ENCODE results near the gene NCS1.

Gene NCS1

DNA sequence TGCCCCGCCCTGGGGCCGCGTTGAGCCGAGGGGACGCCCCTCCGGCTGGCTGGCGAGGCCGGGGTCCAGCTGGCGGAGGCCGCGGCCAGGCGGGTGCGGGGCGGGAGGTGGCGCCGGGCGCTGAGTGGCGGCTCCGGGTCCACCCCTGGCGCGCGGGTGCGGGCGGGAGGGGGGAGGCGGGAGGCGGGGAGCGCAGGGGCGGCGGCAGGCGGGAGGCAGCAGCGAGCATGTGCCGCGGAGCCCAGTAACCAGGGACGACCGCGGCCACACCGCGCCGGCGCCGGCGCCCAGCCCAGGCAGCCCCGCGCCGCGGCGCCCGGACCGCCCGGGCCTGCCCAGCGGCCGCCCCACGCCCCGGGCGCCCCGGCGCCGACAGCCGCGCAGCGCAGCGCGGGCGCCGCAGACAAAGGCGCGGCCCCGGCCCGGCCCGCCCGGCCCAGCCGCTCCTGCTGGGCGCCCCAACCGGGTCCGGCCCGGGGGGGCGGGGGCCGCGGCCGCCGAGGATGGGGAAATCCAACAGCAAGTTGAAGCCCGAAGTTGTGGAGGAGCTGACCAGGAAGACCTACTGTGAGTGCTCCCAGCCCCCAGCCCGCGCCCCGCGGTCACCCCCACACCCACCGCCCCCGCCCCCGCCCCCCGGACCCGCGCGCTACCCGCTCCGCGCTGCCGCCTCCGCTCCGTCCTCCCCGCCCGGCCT is at the start of gene NCS1:
Gene NCS1, plus strand, starts transcription at position 244 of the 697 bp plus-strand sequence. Its CDS starts 260 bp downstream, at position 504.
- peak; percentile 79 for DNase-seq

DNA sequence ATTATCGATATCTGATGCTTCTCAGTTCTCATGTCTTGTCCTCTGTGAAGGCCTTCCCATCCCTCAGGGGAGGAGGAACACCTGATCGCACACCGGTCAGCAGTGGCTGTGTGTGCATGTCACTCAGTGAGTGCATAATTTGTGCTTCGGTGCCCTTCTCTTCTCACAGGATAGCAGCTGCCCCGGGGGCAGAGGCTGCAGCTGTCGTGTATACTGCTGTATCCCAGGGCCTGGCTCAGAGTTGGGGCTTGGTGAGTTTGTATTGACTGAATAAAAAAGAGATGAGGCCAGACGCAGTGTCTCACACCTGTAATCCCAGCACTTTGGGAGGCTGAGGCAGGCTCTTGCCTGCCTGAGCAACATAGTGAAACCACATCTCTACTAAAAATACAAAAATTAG is 49.7 kb upstream of the NCS1 start:
- no peak for DNase-seq

DNA sequence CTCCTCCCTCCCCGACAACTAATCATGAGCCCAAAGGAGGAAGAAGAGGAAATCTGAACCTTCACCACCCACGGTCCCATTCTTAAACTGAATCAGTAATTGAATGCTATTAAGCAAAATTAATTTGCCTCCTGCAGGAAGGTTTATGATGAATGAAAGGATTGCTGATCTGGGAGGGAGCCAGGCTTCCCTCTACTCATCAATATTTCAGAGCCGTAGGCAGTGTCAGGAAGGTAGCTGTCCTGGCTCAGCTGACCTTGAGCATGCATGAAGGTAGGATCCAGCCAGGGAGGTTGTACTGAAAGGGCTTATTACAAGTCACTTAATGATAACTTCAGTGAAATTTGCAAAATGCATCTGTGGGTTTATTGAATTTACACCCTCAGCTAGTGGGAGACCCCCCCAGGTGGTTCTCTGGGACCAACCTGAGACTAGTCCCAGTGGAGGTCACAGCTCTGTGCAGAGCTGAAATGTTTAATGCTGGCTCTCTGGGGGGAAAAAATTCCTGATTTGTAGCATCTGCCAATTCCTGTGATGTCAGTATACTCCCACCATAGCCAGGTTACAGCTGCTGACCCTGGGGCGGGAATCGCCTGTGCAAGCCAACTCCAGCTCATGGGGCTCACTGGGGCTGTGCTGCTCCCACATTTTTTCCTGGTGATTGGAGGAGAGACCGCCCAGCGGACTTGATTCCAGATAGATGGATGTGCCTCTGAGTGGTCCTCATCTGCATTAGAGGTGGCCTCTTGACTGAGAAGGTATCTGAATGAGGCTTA is 47.9 kb upstream of the NCS1 start:
- DNase-seq, result no peak

DNA sequence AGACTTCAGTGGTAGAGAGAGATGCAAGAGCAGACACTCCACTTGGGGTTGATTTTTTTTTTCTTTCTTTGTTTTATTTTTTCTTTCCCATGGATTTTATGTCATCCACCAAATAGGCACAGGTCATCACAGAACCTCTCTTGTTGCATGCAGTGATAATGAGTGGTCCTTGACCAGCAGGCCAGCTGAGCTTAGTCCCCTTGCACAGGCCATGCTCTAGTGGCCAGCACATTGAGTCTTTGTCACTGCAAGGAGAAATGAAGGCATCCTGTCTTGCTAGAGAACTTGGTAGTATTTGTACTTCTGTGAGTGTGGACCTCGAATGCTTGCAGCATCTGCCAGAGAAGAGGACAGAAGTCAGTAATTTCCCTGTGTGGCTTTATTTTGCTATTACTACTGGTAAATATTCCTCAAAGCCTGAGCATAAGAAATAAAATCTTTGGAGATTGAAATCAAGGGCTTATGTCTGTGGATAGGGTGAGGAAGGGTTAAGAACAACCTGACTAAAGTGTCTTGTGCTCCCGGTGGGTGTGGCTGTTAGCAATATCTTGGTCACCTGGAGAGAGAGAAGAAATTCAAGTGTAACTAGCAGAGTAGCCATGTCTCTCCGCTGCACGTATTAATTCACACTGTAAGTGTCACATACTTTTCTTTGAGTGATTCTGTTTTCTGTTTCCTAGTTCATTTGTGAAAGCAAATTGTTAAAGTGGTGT is 45.3 kb upstream of the NCS1 start:
- DNase-seq, result no peak

DNA sequence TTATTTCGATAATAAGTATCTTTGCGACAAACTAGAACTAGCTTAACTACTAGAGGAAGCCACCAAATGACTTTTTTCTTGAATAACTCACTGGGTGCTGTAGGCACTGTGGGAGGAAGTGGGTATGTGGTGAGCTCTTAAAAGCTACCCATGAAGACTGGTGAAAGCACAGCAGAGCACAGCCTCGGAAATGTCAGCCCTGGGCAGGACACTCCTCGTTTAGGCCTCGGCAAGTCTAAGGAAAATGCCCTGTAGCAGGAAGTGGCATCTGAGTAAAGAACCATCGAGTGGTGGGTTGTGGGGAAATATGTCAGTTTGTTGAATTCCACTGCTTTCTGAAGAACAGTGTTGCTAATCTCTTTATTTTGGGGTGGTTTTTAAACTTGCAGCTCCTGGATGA is 44.0 kb upstream of the NCS1 start:
- no peak for DNase-seq

DNA sequence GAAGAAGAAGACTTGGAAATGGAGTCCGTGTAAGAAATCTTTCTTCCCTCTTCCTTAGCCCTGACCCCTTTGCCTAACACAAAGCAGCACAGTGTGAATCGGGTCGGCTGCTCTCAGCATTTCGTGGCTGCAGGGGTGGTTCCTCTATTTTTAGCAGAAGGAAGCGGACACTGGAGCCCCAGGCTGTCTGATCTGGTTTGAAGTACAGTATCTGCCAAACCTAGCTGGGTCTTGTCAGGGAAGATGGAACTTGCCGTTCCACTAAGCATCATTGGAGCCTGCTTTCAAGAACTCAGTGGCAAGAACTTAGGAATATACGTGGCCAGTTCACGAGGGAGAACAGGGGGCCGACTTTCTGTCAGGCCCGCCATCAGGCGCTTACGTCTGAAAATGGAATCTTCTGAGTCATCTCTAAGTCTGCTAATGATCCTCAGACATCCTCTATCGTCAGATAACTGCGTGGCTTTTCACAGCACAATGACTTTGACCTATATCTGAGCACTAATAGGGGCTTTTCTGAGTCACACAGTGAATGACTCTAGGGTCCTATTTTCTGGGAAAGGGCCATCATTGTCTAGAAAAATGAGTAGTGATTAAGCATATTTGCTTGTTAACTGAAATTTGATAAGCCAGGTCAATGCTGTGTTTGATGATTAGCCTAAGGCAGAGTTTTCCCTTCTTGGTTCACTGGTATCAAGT is 43.3 kb upstream of the NCS1 start:
- DNase-seq, result no peak

DNA sequence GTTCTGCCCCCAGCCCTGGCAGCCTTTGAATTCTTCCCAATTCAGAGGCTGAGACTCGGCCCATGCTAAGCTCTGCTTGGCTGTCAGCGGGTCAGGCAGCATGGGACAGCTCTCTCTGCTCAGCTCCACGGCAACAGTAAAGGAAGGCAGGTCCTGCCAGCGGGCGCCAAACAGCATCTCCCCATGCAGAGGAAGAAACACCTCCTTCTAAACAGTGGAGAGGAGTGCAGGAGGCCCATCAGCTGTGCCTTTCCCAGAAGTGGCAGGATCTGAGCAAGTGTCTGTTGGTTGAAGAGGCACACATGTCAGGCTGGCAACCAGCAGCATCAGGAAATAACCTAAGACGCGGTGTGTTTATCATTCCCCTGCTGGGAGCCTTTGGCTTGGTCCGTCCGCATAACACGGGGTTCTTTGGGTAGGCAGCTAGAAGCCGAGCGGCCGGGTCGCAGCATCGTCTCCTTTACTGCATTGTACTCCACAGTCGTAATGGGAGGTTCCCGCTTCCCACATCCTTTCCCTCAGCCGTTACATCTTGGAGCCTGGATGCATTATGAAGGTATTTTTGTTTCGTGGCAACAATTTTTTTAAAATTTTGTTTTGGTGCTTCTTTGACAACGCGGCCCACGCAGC is 42.7 kb upstream of the NCS1 start:
- no peak for DNase-seq

DNA sequence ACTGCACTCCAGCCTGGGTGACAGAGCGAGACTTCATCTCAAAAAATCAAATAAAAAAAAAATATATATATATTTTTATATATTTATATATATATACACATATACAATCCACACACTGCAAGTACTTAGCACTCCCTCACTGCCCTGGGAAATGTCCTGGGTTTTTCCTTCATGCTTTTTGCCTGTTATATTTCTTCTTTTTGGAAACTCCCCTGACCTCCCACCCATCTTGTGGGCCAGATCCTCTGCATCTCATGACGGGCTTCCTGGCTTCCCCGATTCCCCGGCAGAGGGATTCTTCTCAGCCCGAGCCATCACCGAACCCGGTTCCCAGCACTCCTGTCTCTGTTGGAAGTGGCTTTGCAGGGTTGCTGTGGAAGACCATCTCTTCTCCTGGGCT is 39.5 kb upstream of the NCS1 start:
- no peak for DNase-seq

DNA sequence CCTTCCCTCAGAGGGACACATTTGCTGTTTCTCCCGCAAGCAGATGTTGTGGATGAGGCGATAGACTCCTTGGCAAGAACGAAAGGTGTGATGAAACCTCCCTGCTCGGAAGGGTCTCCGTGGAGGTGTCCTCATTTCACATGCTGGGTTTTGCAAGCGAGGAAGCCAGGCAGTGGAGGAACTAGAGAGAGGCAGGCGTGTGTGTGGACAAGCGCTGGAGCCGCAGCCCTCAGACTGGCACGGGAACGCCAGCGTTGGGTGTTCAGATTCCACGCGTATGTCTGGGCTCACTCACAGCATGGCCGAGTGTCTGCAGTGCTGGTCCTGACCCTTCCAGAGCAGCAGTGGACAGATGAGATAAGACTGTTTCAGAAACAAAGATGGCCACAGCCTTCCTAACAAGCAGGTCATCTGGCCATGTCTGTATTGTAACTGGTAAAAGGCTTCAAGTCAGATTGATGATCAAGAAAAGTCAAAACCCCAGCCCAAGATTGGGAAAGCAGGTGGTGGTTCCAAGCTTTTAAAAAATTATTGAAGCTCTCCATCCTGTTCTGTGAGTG is 35.0 kb upstream of the NCS1 start:
- no peak for DNase-seq

DNA sequence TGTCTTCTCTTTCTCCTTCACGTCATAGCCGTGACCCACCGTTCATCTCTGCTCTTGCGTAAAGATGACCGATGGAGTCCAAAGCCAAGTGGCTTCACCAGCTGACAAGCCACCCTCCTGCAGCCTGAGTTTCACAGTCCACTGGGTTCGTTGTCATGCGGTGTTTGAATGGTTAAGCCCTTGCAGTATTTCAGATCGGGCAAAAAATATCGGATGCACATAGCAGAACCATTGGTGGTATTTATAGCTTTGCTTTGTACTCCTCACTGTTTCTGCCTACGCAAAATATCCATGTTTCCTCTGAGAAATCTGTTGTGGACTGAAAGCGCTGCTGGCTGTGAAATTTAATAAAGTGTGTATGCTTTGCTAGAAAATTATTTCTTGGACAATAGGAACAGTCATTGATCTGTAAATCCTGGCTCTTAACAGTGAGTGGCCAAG is 34.5 kb upstream of the NCS1 start:
- no peak for DNase-seq

DNA sequence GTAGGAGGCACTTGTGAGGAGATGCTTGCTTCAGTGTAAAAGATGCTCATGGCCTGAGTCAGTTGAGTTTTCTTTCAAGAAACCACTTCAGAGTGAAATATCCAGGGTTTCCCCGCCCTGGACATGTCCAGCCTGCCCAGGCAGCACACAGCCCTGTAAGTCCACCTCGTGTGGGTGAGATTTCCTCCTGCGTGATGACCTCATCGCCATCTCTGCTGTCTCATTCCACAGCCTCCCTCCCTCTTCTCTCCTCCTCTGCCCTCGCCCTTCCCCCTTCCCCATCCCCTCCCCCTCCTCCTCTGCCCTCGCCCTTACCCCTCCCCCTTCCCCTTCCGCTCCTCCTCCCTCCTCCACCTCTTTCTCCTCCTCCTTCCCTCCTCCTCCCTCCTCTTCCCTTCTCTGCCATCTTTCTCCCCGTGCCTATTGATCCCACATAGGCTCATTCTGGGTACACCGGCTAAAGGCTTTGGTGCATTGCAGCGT is 34.0 kb upstream of the NCS1 start:
- DNase-seq, result peak; percentile 22

DNA sequence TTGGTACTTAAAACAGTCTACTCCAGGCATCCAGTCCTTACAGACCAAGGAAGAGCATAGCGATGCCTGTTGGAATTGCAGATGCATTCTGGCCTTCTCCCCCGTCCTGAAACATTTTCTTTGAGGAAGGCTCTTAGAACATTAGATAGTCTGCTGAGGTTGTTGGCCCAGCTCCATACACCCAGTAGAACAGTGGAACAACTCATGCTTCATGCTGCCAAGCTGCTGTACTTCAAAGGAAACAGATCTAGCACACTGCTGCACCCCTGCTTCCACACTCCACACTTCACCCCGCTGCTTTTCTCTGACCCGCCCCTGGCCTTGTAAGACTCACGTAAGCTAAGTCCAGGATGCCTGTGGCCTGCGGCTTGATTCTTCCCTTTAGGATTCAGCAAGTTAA is 33.4 kb upstream of the NCS1 start:
- DNase-seq, result no peak

DNA sequence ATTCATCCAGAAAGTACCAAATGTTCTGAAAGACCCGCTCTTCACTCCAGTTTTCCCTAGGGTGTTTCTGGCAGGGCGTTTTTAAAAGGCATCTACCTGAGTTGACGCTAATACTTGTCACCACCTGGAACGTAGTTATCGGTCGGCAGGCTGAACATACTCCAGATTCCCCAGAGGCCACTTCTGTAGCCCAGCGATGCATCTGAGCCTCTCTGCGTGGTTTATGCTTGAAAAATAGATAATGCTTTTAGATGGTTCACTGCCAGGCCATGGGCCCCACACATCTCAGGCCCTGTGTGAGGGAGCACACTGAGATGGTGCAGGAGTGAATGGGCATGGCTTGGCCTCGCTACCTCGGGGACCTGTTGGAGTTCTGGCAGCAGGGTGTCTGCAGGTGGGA is 33.0 kb upstream of the NCS1 start:
- no peak for DNase-seq

DNA sequence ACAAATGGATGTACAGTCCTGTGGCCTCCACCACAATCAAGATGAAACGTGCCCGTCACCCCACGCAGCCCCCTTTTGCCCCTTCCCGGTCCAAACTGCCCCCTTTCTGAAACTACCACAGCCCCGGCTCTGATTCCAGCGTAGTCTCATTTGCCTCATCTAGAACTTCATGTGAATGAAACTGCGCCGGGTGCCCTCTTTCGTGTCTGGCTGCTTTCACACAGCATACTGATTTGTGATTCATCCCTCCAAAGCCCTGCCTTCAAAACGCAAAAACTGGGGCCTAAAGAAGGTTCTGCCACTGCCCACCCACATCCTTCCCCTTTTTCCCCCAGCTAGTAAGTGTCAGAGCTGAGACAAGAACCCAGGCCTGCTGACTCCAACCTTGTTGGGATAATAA is 31.5 kb upstream of the NCS1 start:
- no peak for DNase-seq

DNA sequence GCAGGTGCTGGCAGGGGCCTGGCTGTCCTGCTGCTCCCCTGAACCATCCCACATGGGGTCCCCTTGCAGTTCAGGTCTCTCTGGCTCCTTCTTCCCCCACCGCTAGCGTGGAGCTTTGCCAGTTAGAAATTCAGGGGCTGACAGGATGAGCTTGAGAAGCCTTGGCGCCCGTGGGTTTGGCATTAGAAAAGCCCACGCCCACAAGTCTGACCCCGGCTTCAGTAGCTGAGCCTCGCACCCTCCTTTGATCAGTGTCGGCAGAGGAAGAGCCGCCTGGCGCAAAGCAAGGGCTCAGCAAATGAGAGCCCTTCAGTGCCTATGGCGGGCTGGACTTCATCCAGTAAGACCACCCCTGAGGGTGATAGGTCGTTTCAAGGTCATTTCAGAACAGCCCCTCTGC is 30.1 kb upstream of the NCS1 start:
- no peak for DNase-seq

DNA sequence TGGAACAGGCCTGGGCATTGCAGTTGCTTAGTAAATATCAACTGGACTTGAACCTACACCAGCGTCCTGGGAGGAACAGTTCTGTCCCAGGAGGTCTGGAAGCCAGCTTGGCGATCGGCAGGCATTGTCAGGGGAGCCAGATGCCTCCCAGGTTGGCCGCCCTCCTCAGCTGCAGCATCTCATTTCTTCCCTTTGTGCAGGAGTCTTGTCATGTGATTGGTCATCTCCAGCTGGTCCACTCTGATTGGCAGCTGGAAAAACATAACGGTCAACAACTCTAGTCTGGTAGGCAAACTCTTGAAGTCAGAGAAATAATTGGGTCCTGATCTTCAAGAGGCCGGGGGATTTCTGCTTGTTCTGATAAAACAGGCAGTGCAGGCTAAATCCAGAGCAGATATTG is 29.6 kb upstream of the NCS1 start:
- no peak for DNase-seq

DNA sequence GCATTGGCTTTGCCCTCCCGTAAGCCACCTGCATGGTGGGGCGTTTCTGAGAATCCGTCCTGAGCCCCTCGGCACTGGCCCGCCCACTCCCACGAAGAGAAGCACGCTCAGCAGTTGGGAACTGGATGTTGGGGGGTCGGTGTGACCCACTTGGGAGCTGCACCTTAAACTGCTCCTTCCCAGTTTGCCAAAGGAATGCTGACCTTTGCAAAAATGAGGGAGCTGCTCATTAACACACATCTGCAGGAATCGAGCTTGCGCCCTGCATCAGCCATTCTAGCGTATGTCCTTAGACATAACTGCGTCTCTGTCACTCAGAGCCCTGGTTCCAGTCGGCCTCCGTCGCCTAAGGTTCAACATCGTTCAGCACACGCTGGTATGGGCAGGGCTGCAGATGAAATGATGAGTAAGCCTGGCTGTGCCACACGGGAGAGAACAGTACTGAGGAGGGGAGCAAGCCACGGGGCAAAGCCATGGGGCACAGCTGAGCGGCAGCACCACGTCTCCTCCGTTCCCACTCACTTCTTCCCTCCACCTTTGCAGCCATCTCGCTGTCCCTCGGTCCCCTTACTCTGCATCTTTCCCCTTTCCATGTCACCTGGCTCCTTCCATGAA is 28.8 kb upstream of the NCS1 start:
- DNase-seq, result no peak

DNA sequence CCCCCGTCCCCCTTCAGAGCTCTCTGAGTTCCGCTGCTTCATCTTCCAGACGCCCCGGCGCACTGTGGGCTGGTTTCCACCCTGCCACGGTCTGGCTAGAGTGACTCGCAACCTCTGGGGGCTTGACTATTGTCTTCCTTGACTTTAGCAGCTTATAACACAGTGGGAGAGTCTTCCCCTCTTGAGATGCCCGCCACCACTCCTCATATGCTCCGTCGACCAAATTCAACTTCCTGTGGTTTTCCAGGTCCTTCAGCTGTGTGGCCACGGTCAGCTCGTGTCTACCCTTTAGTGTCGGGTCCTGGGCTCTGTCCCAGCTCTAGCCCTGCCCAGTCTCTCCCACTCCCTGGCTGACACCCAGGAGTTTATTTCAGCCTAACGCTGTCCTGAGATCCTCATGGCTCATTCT is 28.2 kb upstream of the NCS1 start:
- DNase-seq, result no peak

DNA sequence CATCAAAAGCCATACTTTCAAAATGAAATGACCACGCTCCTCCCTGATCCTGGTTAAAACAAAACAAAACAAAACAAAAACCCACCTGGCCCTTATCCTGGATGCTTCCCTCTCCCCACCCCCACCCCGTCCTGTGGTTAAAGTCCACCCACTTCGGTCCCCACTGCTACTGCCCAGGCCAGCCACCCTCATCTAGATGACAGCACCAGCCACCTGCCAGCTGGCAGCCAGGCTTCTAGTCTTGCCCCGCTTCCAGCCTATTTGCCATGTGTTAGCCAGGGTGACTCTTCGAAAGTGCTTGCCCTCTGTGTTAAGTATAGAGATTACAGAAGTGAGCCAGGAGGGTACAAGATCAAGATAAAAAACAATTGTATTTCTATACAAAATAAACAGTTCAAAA is 27.5 kb upstream of the NCS1 start:
- no peak for DNase-seq

DNA sequence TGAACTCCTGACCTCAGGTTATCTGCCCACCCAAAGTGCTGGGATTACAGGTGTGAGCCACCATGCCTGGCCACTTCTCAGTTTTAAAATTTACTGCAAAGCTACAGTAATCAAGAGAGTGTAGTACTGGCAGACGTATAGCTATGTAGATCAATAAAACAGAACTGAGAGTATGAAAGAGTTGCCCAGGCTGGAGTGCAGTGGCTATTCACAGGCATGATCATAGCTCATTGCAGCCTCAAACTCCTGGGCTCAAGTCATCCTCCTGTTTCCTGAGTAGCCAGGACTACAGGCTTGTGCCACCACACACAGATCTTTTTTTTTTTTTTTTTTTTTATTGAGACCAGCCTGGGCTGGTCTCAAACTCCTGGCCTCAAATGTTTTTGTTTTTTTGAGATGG is 26.5 kb upstream of the NCS1 start:
- DNase-seq, result no peak

DNA sequence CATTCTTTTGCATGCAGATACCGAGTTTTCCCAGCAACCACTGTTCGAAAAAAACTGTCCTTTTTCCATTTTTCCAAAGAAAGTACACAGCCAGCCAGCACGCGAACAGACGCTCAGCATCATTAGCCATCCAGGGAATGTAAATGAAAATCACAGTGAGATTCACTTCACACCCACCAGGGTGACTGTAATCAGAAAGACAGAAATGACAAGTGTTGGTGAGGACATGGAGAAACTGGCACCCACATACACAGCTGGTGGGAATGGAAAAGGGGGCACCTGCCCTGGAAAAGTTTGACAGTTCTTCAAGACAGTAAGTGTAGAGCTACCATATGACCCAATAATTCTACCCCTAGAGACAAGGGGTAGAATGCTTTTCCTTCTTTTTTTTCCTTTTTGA is 25.0 kb upstream of the NCS1 start:
- DNase-seq, result no peak

DNA sequence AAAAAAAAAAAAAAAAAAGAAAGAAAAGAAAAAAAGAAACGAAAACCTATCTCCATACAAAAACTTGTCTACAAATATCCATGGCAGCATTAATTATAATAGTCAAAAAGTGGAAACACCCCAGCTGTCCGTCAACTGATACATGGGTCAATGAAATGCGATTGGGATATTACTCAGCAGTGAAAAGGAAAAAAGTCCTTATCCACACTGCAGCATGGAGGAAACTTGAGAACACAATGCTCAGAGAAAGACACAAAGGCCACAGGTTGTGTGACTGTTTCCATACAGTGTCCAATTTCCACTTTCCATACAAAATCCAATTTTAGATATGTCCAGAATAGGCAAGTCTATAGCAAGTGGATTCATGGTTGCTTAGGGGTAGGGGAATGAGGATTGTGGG is 24.3 kb upstream of the NCS1 start:
- no peak for DNase-seq
